ENCODE results near the gene RORB. TPM values are rescaled to one million over a fixed set of nuclear protein-coding genes. Genes with fewer than 3 reads are reported as not detected.

Gene RORB
- total RNA-seq, 1 donor from 2014 or later: 2.2 TPM

GRCh38 chr9:74711341-74711740 is 214.2 kb downstream of the RORB start:
- Mint-ChIP-seq H3K9me3 (ENCODE audit: unreplicated experiment) (no peaks in the 10 kb centered on the region), H3K27ac (ENCODE audit: unreplicated experiment) (no peak overlapping the region), H3K27me3 (ENCODE audit: unreplicated experiment) (no peaks in the 10 kb centered on the region), H3K36me3 (ENCODE audit: unreplicated experiment) (no peaks in the 10 kb centered on the region), H3K4me3 (ENCODE audit: unreplicated experiment) (no peak overlapping the region), H3K4me1 (ENCODE audit: low read depth, unreplicated experiment) (no peaks in the 10 kb centered on the region)
- DNase-seq: no peak
- TF ChIP-seq, protein P1, sequence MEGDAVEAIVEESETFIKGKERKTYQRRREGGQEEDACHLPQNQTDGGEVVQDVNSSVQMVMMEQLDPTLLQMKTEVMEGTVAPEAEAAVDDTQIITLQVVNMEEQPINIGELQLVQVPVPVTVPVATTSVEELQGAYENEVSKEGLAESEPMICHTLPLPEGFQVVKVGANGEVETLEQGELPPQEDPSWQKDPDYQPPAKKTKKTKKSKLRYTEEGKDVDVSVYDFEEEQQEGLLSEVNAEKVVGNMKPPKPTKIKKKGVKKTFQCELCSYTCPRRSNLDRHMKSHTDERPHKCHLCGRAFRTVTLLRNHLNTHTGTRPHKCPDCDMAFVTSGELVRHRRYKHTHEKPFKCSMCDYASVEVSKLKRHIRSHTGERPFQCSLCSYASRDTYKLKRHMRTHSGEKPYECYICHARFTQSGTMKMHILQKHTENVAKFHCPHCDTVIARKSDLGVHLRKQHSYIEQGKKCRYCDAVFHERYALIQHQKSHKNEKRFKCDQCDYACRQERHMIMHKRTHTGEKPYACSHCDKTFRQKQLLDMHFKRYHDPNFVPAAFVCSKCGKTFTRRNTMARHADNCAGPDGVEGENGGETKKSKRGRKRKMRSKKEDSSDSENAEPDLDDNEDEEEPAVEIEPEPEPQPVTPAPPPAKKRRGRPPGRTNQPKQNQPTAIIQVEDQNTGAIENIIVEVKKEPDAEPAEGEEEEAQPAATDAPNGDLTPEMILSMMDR (IDR thresholded peaks at IDR 0.05; ENCODE audit: partially characterized antibody, unreplicated experiment): no peak

DNA sequence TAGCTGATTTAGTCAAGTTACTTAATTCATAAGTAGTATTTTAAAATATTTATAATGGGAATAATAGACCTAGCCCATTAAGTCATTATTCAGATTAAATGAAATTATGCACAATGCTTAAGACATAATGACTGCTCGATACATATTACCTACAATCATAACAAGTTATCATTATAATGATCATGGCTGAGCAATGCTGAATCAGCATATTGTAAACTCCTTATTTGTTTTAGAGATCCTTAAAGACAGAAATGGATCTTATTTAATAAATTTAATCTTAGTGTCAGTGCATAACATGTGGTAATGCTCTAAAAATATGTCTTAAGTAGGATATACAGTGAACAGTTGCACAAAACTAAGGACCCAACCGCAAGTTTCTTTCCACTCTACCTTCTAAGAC is 221.6 kb downstream of the RORB start:
- Mint-ChIP-seq H3K4me3 (ENCODE audit: unreplicated experiment) (no peak overlapping the region), H3K27me3 (ENCODE audit: unreplicated experiment) (no peaks in the 10 kb centered on the region), H3K4me1 (ENCODE audit: low read depth, unreplicated experiment) (no peaks in the 10 kb centered on the region), H3K27ac (ENCODE audit: unreplicated experiment) (no peak overlapping the region), H3K9me3 (ENCODE audit: unreplicated experiment) (no peaks in the 10 kb centered on the region), H3K36me3 (ENCODE audit: unreplicated experiment) (no peaks in the 10 kb centered on the region)
- TF ChIP-seq, protein P1 (IDR thresholded peaks at IDR 0.05; ENCODE audit: partially characterized antibody, unreplicated experiment): no peak
- no peak for DNase-seq

- no peaks in the 10 kb centered on the region for H3K27me3 Mint-ChIP-seq (ENCODE audit: unreplicated experiment)
- DNase-seq: no peak
Observed at GRCh38 chr9:74719306-74719705, 222.2 kb downstream of the RORB start.

GRCh38 chr9:74721696-74722660 is 224.8 kb downstream of the RORB start:
- no peak overlapping the region for H3K27ac Mint-ChIP-seq (ENCODE audit: unreplicated experiment)

More at GRCh38 chr9:74719306-74719705, 222.2 kb downstream of the RORB start:
- Mint-ChIP-seq H3K27ac (ENCODE audit: unreplicated experiment) (no peak overlapping the region), H3K4me1 (ENCODE audit: low read depth, unreplicated experiment) (no peaks in the 10 kb centered on the region), H3K4me3 (ENCODE audit: unreplicated experiment) (no peak overlapping the region), H3K36me3 (ENCODE audit: unreplicated experiment) (no peaks in the 10 kb centered on the region), H3K9me3 (ENCODE audit: unreplicated experiment) (no peaks in the 10 kb centered on the region)
- TF ChIP-seq, protein P1 (IDR thresholded peaks at IDR 0.05; ENCODE audit: partially characterized antibody, unreplicated experiment): no peak

More at GRCh38 chr9:74721696-74722660, 224.8 kb downstream of the RORB start:
- TF ChIP-seq, protein P1 (IDR thresholded peaks at IDR 0.05; ENCODE audit: partially characterized antibody, unreplicated experiment): no peak
- no peaks in the 10 kb centered on the region for H3K9me3 Mint-ChIP-seq (ENCODE audit: unreplicated experiment)
- no peak for DNase-seq
- no peak overlapping the region for H3K4me3 Mint-ChIP-seq (ENCODE audit: unreplicated experiment)
- no peaks in the 10 kb centered on the region for H3K4me1 Mint-ChIP-seq (ENCODE audit: low read depth, unreplicated experiment)
- no peaks in the 10 kb centered on the region for H3K27me3 Mint-ChIP-seq (ENCODE audit: unreplicated experiment)
- H3K36me3 Mint-ChIP-seq (ENCODE audit: unreplicated experiment): no peaks in the 10 kb centered on the region

All from glutamatergic neuron (in vitro differentiated cells).